Ishikawa (cell line): ENCODE data around the gene ESRRA.

Experiments
- CEBPB ChIP-seq: IDR thresholded peaks from 2 replicates; pipeline ENCODE4 v1.6.1; 2012
- CREB1 ChIP-seq: IDR thresholded peaks from 2 replicates; pipeline ENCODE4 v1.6.1; 2012; ENCODE audit warnings: low read depth
- EGR1 ChIP-seq: IDR thresholded peaks from 2 replicates; pipeline ENCODE4 v1.6.1; 2012
- EP300 ChIP-seq: IDR thresholded peaks from 2 replicates; pipeline ENCODE4 v1.6.1; 2012; ENCODE audit warnings: borderline replicate concordance
- FOXM1 ChIP-seq: IDR thresholded peaks from 2 replicates; pipeline ENCODE4 v1.6.1; 2012; ENCODE audit warnings: low read depth, borderline replicate concordance
- NFIC ChIP-seq: IDR thresholded peaks from 2 replicates; pipeline ENCODE4 v1.6.1; 2012
- RAD21 ChIP-seq: IDR thresholded peaks from 2 replicates; pipeline ENCODE4 v1.6.1; 2012; ENCODE audit warnings: low read depth
- TAF1 ChIP-seq: IDR thresholded peaks from 2 replicates; pipeline ENCODE4 v1.6.1; 2012; ENCODE audit warnings: low read depth, mild to moderate bottlenecking
- TCF12 ChIP-seq: IDR thresholded peaks from 2 replicates; pipeline ENCODE4 v1.6.1; 2012; ENCODE audit warnings: low read depth
- TEAD4 ChIP-seq: IDR thresholded peaks from 2 replicates; pipeline ENCODE4 v1.6.1; 2012
- YY1 ChIP-seq: IDR thresholded peaks from 2 replicates; pipeline ENCODE4 v1.6.1; 2012; ENCODE audit warnings: low read depth
- ZBTB7A ChIP-seq: IDR thresholded peaks from 2 replicates; pipeline ENCODE4 v1.6.1; 2012; ENCODE audit warnings: low read depth
- TF ChIP-seq, protein P1 (sequence below): IDR thresholded peaks from 2 replicates; pipeline ENCODE4 v1.6.1; 2012; ENCODE audit warnings: low read depth, mild to moderate bottlenecking
- TF ChIP-seq, protein P2 (sequence below): IDR thresholded peaks from 2 replicates; pipeline ENCODE4 v1.6.1; 2012
- TF ChIP-seq, protein P3 (sequence below): IDR thresholded peaks from 2 replicates; pipeline ENCODE4 v1.6.1; 2012

Gene ESRRA

DNA sequence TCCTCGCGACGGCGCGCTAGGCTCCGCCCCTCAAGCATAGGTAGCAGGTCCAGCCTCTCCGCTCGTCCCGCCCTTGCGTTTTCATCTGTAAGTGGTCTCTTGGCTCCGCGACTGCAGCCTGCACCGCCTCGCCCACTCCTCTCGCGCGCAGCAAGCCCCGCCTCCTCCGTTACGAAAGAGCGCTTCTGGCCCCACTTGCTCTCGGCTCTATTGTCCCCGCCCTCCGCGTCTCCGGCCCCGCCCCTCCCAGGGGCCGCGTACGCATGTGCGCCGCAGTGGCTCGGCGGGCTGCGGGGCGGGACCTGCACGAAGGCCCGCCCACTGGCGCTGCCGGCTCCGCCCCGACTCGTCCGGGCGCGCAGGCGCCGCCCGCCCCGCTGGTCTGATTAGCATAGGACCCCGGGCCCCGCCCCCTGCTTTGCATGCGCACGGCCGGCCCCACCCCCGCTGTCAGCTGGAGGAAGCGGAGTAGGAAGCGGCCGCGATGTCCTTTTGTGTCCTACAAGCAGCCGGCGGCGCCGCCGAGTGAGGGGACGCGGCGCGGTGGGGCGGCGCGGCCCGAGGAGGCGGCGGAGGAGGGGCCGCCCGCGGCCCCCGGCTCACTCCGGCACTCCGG, at the start of gene ESRRA:
TSS of gene ESRRA (plus strand) at position 450 of the 616 bp plus-strand sequence. CDS start 1,656 bp downstream, outside the sequence.
- no peak for TF ChIP-seq CREB1
- peak; percentile 79; the same call in 1 of the 2 replicates for TF ChIP-seq ZBTB7A
- no peak for TF ChIP-seq EP300
- TF ChIP-seq FOXM1: no peak
- TF ChIP-seq EGR1: no peak
- no peak for TF ChIP-seq RAD21
- TF ChIP-seq YY1: no peak
- TF ChIP-seq TAF1: no peak
- TF ChIP-seq TCF12: no peak
- TF ChIP-seq CEBPB: peak; percentile 66
- TF ChIP-seq, protein P1, sequence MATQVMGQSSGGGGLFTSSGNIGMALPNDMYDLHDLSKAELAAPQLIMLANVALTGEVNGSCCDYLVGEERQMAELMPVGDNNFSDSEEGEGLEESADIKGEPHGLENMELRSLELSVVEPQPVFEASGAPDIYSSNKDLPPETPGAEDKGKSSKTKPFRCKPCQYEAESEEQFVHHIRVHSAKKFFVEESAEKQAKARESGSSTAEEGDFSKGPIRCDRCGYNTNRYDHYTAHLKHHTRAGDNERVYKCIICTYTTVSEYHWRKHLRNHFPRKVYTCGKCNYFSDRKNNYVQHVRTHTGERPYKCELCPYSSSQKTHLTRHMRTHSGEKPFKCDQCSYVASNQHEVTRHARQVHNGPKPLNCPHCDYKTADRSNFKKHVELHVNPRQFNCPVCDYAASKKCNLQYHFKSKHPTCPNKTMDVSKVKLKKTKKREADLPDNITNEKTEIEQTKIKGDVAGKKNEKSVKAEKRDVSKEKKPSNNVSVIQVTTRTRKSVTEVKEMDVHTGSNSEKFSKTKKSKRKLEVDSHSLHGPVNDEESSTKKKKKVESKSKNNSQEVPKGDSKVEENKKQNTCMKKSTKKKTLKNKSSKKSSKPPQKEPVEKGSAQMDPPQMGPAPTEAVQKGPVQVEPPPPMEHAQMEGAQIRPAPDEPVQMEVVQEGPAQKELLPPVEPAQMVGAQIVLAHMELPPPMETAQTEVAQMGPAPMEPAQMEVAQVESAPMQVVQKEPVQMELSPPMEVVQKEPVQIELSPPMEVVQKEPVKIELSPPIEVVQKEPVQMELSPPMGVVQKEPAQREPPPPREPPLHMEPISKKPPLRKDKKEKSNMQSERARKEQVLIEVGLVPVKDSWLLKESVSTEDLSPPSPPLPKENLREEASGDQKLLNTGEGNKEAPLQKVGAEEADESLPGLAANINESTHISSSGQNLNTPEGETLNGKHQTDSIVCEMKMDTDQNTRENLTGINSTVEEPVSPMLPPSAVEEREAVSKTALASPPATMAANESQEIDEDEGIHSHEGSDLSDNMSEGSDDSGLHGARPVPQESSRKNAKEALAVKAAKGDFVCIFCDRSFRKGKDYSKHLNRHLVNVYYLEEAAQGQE: no peak
- TF ChIP-seq, protein P2, sequence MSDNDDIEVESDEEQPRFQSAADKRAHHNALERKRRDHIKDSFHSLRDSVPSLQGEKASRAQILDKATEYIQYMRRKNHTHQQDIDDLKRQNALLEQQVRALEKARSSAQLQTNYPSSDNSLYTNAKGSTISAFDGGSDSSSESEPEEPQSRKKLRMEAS: no peak
- TF ChIP-seq, protein P3, sequence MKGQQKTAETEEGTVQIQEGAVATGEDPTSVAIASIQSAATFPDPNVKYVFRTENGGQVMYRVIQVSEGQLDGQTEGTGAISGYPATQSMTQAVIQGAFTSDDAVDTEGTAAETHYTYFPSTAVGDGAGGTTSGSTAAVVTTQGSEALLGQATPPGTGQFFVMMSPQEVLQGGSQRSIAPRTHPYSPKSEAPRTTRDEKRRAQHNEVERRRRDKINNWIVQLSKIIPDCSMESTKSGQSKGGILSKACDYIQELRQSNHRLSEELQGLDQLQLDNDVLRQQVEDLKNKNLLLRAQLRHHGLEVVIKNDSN: no peak
- TF ChIP-seq NFIC: no peak
- no peak for TF ChIP-seq TEAD4

DNA sequence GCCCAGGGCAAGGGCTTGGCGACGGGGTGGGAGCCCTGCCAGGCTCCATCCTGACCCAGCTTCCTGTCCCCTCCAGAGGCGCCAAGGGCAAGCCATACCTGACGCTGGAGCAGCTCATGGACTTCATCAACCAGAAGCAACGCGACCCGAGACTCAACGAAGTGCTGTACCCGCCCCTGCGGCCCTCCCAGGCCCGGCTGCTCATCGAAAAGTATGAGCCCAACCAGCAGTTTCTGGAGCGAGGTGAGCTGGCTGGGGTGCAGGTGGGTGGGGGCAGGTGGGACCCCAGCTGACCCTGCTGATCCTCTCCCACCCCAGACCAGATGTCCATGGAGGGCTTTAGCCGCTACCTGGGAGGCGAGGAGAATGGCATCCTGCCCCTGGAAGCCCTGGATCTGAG, 49.0 kb upstream of the ESRRA start:
- TF ChIP-seq ZBTB7A: no peak
- no peak for TF ChIP-seq RAD21
- TF ChIP-seq CEBPB: no peak
- TF ChIP-seq TCF12: no peak
- TF ChIP-seq EP300: no peak
- TF ChIP-seq TAF1: no peak
- no peak for TF ChIP-seq TEAD4
- no peak for TF ChIP-seq FOXM1
- TF ChIP-seq EGR1: no peak
- no peak for TF ChIP-seq CREB1

DNA sequence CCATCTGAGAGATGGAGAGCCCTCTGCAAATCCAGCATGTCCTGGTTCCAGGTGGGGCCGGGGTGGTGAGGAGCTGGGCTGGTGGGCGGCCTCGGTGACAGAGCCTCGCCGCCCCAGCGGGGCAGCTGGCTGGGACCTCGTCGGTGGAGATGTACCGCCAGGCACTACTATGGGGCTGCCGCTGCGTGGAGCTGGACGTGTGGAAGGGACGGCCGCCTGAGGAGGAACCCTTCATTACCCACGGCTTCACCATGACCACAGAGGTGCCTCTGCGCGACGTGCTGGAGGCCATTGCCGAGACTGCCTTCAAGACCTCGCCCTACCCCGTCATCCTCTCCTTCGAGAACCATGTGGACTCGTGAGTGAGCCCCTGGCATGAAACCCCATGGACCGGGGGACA, 47.0 kb upstream of the ESRRA start:
- TF ChIP-seq NFIC (no peak), EP300 (no peak), RAD21 (no peak), FOXM1 (no peak), TEAD4 (no peak), EGR1 (no peak), CREB1 (no peak), ZBTB7A (no peak), YY1 (no peak), CEBPB (no peak), TCF12 (no peak), TAF1 (no peak)
- TF ChIP-seq, protein P3: no peak
- TF ChIP-seq, protein P1: no peak
- TF ChIP-seq, protein P2: no peak

DNA sequence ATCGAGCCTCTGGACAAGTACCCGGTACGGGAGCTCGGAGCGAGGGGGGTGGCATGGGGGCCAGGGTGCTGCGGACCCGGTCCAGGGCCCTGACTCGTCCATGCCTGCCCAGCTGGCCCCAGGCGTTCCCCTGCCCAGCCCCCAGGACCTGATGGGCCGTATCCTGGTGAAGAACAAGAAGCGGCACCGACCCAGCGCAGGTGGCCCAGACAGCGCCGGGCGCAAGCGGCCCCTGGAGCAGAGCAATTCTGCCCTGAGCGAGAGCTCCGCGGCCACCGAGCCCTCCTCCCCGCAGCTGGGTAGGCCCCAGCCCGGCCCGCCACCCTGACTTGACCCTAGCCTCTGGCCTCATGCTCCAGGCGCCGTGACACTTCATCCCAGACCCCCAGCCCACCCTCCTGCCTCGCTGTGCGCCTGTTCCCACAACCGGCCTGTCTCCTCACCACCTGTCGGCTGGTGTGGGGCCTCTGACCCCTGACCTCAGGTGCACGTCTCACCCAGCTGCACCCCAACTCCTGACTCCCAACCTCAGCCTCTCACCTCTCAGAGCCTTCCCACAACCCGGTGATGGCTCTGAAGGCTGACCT, 46.3 kb upstream of the ESRRA start:
- TF ChIP-seq NFIC: no peak
- no peak for TF ChIP-seq ZBTB7A
- TF ChIP-seq YY1: no peak
- no peak for TF ChIP-seq EGR1
- TF ChIP-seq CEBPB: no peak
- TF ChIP-seq, protein P2: no peak
- no peak for TF ChIP-seq TCF12
- no peak for TF ChIP-seq FOXM1
- TF ChIP-seq TAF1: no peak
- TF ChIP-seq, protein P3: no peak
- TF ChIP-seq, protein P1: no peak
